ENCODE measurements around the gene PDZRN4.

Gene PDZRN4

GRCh38 chr12:41527062-41527461 is 338.9 kb downstream of the PDZRN4 start:
- no peaks in the 10 kb centered on the region for H3K9me3 ChIP-seq (ENCODE audit: control extremely low read depth in 1 of 5, control insufficient read depth in 4 of 5, insufficient read depth in 2 of 5, low read depth in 1 of 5, low read length in 4 of 5)
- ChIA-PET CTCF (no interaction called here), POLR2A (no interaction called here)
- DNase-seq, result no peak
- H3K4me3 ChIP-seq (ENCODE audit: control insufficient read depth in 1 of 7, extremely low read depth in 1 of 7, insufficient read depth in 4 of 7, low read depth in 2 of 7, low read length in 6 of 7), result no peak overlapping the region
- H3K36me3 ChIP-seq (ENCODE audit: control insufficient read depth in 4 of 4, insufficient read depth in 4 of 4, low read length in 3 of 4), result no peaks in the 10 kb centered on the region
- WGBS (ENCODE audit: insufficient coverage), result 100% methylated on average over 1 of the region's 2 CpGs
- H3K4me1 ChIP-seq (ENCODE audit: control extremely low read depth in 1 of 4, control insufficient read depth in 4 of 4, insufficient read depth in 4 of 4, low read length in 3 of 4), result peaks cover 0 to 5% (median 1%) of the 10 kb centered on the region in 4 experiments
- H3K27ac ChIP-seq (ENCODE audit: insufficient read depth in 1 of 2, low read depth in 1 of 2, low read length in 2 of 2, poor library complexity in 1 of 2, severe bottlenecking in 2 of 2), result no peak overlapping the region
- no peaks in the 10 kb centered on the region for H3K27me3 ChIP-seq (replicated peaks in 2 of 5; ENCODE audit: control insufficient read depth in 4 of 5, insufficient read depth in 5 of 5, low read length in 4 of 5)

- no peak overlapping the region for H3K4me3 ChIP-seq (ENCODE audit: control insufficient read depth in 1 of 7, extremely low read depth in 1 of 7, insufficient read depth in 4 of 7, low read depth in 2 of 7, low read length in 6 of 7)
- H3K9me3 ChIP-seq (ENCODE audit: control extremely low read depth in 1 of 5, control insufficient read depth in 4 of 5, insufficient read depth in 2 of 5, low read depth in 1 of 5, low read length in 4 of 5), result no peaks in the 10 kb centered on the region
- ChIA-PET POLR2A (no interaction called here), CTCF (no interaction called here)
- DNase-seq, result peak; percentile 24 to 73 (median 44)
- no peaks in the 10 kb centered on the region for H3K4me1 ChIP-seq (ENCODE audit: control extremely low read depth in 1 of 4, control insufficient read depth in 4 of 4, insufficient read depth in 4 of 4, low read length in 3 of 4)
- no peak overlapping the region for H3K27ac ChIP-seq (ENCODE audit: insufficient read depth in 1 of 2, low read depth in 1 of 2, low read length in 2 of 2, poor library complexity in 1 of 2, severe bottlenecking in 2 of 2)
- no peaks in the 10 kb centered on the region for H3K36me3 ChIP-seq (ENCODE audit: control insufficient read depth in 4 of 4, insufficient read depth in 4 of 4, low read length in 3 of 4)
- WGBS (ENCODE audit: insufficient coverage), result 80% methylated on average over 1 of the region's 4 CpGs
- no peaks in the 10 kb centered on the region for H3K27me3 ChIP-seq (replicated peaks in 2 of 5; ENCODE audit: control insufficient read depth in 4 of 5, insufficient read depth in 5 of 5, low read length in 4 of 5)
Observed at GRCh38 chr12:41527534-41528116, 339.5 kb downstream of the PDZRN4 start.

- H3K4me3 ChIP-seq (ENCODE audit: control insufficient read depth in 1 of 7, extremely low read depth in 1 of 7, insufficient read depth in 4 of 7, low read depth in 2 of 7, low read length in 6 of 7), result no peak overlapping the region
- ChIA-PET CTCF (no interaction called here), POLR2A (no interaction called here)
- no peaks in the 10 kb centered on the region for H3K4me1 ChIP-seq (ENCODE audit: control extremely low read depth in 1 of 4, control insufficient read depth in 4 of 4, insufficient read depth in 4 of 4, low read length in 3 of 4)
- no peak overlapping the region for H3K27ac ChIP-seq (ENCODE audit: insufficient read depth in 1 of 2, low read depth in 1 of 2, low read length in 2 of 2, poor library complexity in 1 of 2, severe bottlenecking in 2 of 2)
- DNase-seq, result no peak
- no peaks in the 10 kb centered on the region for H3K36me3 ChIP-seq (ENCODE audit: control insufficient read depth in 4 of 4, insufficient read depth in 4 of 4, low read length in 3 of 4)
- H3K9me3 ChIP-seq (ENCODE audit: control extremely low read depth in 1 of 5, control insufficient read depth in 4 of 5, insufficient read depth in 2 of 5, low read depth in 1 of 5, low read length in 4 of 5), result no peaks in the 10 kb centered on the region
- H3K27me3 ChIP-seq (replicated peaks in 2 of 5; ENCODE audit: control insufficient read depth in 4 of 5, insufficient read depth in 5 of 5, low read length in 4 of 5), result no peaks in the 10 kb centered on the region
- 100% methylated on average over 1 of the region's 3 CpGs for WGBS (ENCODE audit: insufficient coverage)
Observed at GRCh38 chr12:41528874-41529273, 340.8 kb downstream of the PDZRN4 start.

GRCh38 chr12:41530441-41530840 is 342.3 kb downstream of the PDZRN4 start:
- POLR2A ChIA-PET, result interaction anchor here (0.5 kb wide), 1 partner anchor 717 kb away, joined by 3 read pairs; no protein-coding TSS in a partner anchor
- Histone ChIP-seq H3K4me1 (ENCODE audit: control extremely low read depth in 1 of 4, control insufficient read depth in 4 of 4, insufficient read depth in 4 of 4, low read length in 3 of 4) (no peaks in the 10 kb centered on the region), H3K27me3 (replicated peaks in 2 of 5; ENCODE audit: control insufficient read depth in 4 of 5, insufficient read depth in 5 of 5, low read length in 4 of 5) (no peaks in the 10 kb centered on the region), H3K36me3 (ENCODE audit: control insufficient read depth in 4 of 4, insufficient read depth in 4 of 4, low read length in 3 of 4) (no peaks in the 10 kb centered on the region), H3K27ac (ENCODE audit: insufficient read depth in 1 of 2, low read depth in 1 of 2, low read length in 2 of 2, poor library complexity in 1 of 2, severe bottlenecking in 2 of 2) (no peak overlapping the region), H3K9me3 (ENCODE audit: control extremely low read depth in 1 of 5, control insufficient read depth in 4 of 5, insufficient read depth in 2 of 5, low read depth in 1 of 5, low read length in 4 of 5) (no peaks in the 10 kb centered on the region), H3K4me3 (ENCODE audit: control insufficient read depth in 1 of 7, extremely low read depth in 1 of 7, insufficient read depth in 4 of 7, low read depth in 2 of 7, low read length in 6 of 7) (no peak overlapping the region)
- no peak for DNase-seq
- WGBS (ENCODE audit: insufficient coverage), result 100% methylated on average over 1 of the region's 5 CpGs
- CTCF ChIA-PET, result no interaction called here

- H3K4me1 ChIP-seq (ENCODE audit: control extremely low read depth in 1 of 4, control insufficient read depth in 4 of 4, insufficient read depth in 4 of 4, low read length in 3 of 4), result no peaks in the 10 kb centered on the region
- H3K27me3 ChIP-seq (replicated peaks in 2 of 5; ENCODE audit: control insufficient read depth in 4 of 5, insufficient read depth in 5 of 5, low read length in 4 of 5), result no peaks in the 10 kb centered on the region
- 98% methylated on average over 11 of the region's 13 CpGs for WGBS (ENCODE audit: insufficient coverage)
- ChIA-PET POLR2A (no interaction called here), CTCF (no interaction called here)
- no peak overlapping the region for H3K4me3 ChIP-seq (ENCODE audit: control insufficient read depth in 1 of 7, extremely low read depth in 1 of 7, insufficient read depth in 4 of 7, low read depth in 2 of 7, low read length in 6 of 7)
- H3K9me3 ChIP-seq (ENCODE audit: control extremely low read depth in 1 of 5, control insufficient read depth in 4 of 5, insufficient read depth in 2 of 5, low read depth in 1 of 5, low read length in 4 of 5), result no peaks in the 10 kb centered on the region
- H3K36me3 ChIP-seq (ENCODE audit: control insufficient read depth in 4 of 4, insufficient read depth in 4 of 4, low read length in 3 of 4), result no peaks in the 10 kb centered on the region
- no peak overlapping the region for H3K27ac ChIP-seq (ENCODE audit: insufficient read depth in 1 of 2, low read depth in 1 of 2, low read length in 2 of 2, poor library complexity in 1 of 2, severe bottlenecking in 2 of 2)
- no peak for DNase-seq
Observed at GRCh38 chr12:41531147-41531829, 343.2 kb downstream of the PDZRN4 start.

GRCh38 chr12:41532072-41532471 is 344.0 kb downstream of the PDZRN4 start:
- no peaks in the 10 kb centered on the region for H3K27me3 ChIP-seq (replicated peaks in 2 of 5; ENCODE audit: control insufficient read depth in 4 of 5, insufficient read depth in 5 of 5, low read length in 4 of 5)
- no peaks in the 10 kb centered on the region for H3K9me3 ChIP-seq (ENCODE audit: control extremely low read depth in 1 of 5, control insufficient read depth in 4 of 5, insufficient read depth in 2 of 5, low read depth in 1 of 5, low read length in 4 of 5)
- no peaks in the 10 kb centered on the region for H3K4me1 ChIP-seq (ENCODE audit: control extremely low read depth in 1 of 4, control insufficient read depth in 4 of 4, insufficient read depth in 4 of 4, low read length in 3 of 4)
- DNase-seq, result no peak
- no peak overlapping the region for H3K4me3 ChIP-seq (ENCODE audit: control insufficient read depth in 1 of 7, extremely low read depth in 1 of 7, insufficient read depth in 4 of 7, low read depth in 2 of 7, low read length in 6 of 7)
- ChIA-PET CTCF (no interaction called here), POLR2A (no interaction called here)
- no peaks in the 10 kb centered on the region for H3K36me3 ChIP-seq (ENCODE audit: control insufficient read depth in 4 of 4, insufficient read depth in 4 of 4, low read length in 3 of 4)
- no peak overlapping the region for H3K27ac ChIP-seq (ENCODE audit: insufficient read depth in 1 of 2, low read depth in 1 of 2, low read length in 2 of 2, poor library complexity in 1 of 2, severe bottlenecking in 2 of 2)
- WGBS (ENCODE audit: insufficient coverage), result no CpG with 5 or more reads among the region's 2 CpGs

GRCh38 chr12:41536813-41537490 is 348.8 kb downstream of the PDZRN4 start:
- 100% methylated on average over 1 of the region's 4 CpGs for WGBS (ENCODE audit: insufficient coverage)
- no peak overlapping the region for H3K4me3 ChIP-seq (ENCODE audit: control insufficient read depth in 1 of 7, extremely low read depth in 1 of 7, insufficient read depth in 4 of 7, low read depth in 2 of 7, low read length in 6 of 7)
- no peaks in the 10 kb centered on the region for H3K4me1 ChIP-seq (ENCODE audit: control extremely low read depth in 1 of 4, control insufficient read depth in 4 of 4, insufficient read depth in 4 of 4, low read length in 3 of 4)
- no peaks in the 10 kb centered on the region for H3K9me3 ChIP-seq (ENCODE audit: control extremely low read depth in 1 of 5, control insufficient read depth in 4 of 5, insufficient read depth in 2 of 5, low read depth in 1 of 5, low read length in 4 of 5)
- H3K27me3 ChIP-seq (replicated peaks in 2 of 5; ENCODE audit: control insufficient read depth in 4 of 5, insufficient read depth in 5 of 5, low read length in 4 of 5), result no peaks in the 10 kb centered on the region
- H3K27ac ChIP-seq (ENCODE audit: insufficient read depth in 1 of 2, low read depth in 1 of 2, low read length in 2 of 2, poor library complexity in 1 of 2, severe bottlenecking in 2 of 2), result no peak overlapping the region
- ChIA-PET POLR2A (no interaction called here), CTCF (no interaction called here)
- no peak for DNase-seq
- no peaks in the 10 kb centered on the region for H3K36me3 ChIP-seq (ENCODE audit: control insufficient read depth in 4 of 4, insufficient read depth in 4 of 4, low read length in 3 of 4)
